Measurements from ENCODE around the gene LINC00237. TPM values are rescaled to one million over a fixed set of nuclear protein-coding genes. Genes with fewer than 3 reads are reported as not detected.

Gene LINC00237
- total RNA-seq, 1 experiment from 2014 or later = not detected

GRCh38 chr20:21087862-21088540, 18.2 kb downstream of the LINC00237 start:
- intact Hi-C loops (cut with micrococcal nuclease) = no loop called here
- CTCF ChIA-PET = interaction anchor here (0.7 to 0.9 kb wide), 3 partner anchors 8 to 417 kb away, joined by 3 to 4 read pairs (median 3); no protein-coding TSS in a partner anchor
- TF ChIP-seq CTCF (IDR thresholded peaks at IDR 0.05; ENCODE audit: unreplicated experiment) = no peak
- H3K4me3 Mint-ChIP-seq (ENCODE audit: unreplicated experiment) = no peak overlapping the region
- BruUV-seq (replicated peaks) = no TSS peak
- H3K27me3 Mint-ChIP-seq (ENCODE audit: insufficient read depth, unreplicated experiment) = no peaks in the 10 kb centered on the region
- POLR2A ChIA-PET = no interaction called here
- peaks cover 10% of the 10 kb centered on the region for H3K4me1 Mint-ChIP-seq (ENCODE audit: insufficient read depth, unreplicated experiment)
- no peak overlapping the region for H3K27ac Mint-ChIP-seq (ENCODE audit: low read depth, unreplicated experiment)
- H3K36me3 Mint-ChIP-seq (ENCODE audit: insufficient read depth, unreplicated experiment) = no peaks in the 10 kb centered on the region
- H3K9me3 Mint-ChIP-seq (ENCODE audit: unreplicated experiment) = no peaks in the 10 kb centered on the region
- DNase-seq (ENCODE audit: unreplicated experiment) = no peak

- no TSS peak for BruUV-seq (replicated peaks)
- DNase-seq (ENCODE audit: unreplicated experiment) = no peak
- H3K9me3 Mint-ChIP-seq (ENCODE audit: unreplicated experiment) = no peaks in the 10 kb centered on the region
- no peaks in the 10 kb centered on the region for H3K36me3 Mint-ChIP-seq (ENCODE audit: insufficient read depth, unreplicated experiment)
- H3K27me3 Mint-ChIP-seq (ENCODE audit: insufficient read depth, unreplicated experiment) = peaks cover 11% of the 10 kb centered on the region
- no peak overlapping the region for H3K4me3 Mint-ChIP-seq (ENCODE audit: unreplicated experiment)
- no peak overlapping the region for H3K27ac Mint-ChIP-seq (ENCODE audit: low read depth, unreplicated experiment)
- ChIA-PET CTCF (interaction anchor here (0.6 to 1.0 kb wide), 5 partner anchors 79 to 1488 kb away, joined by 3 read pairs; no protein-coding TSS in a partner anchor), POLR2A (interaction anchor here (1.5 kb wide), 1 partner anchor 11 kb away, joined by 6 read pairs; no protein-coding TSS in a partner anchor)
- intact Hi-C loops (cut with micrococcal nuclease) = no loop called here
- no peaks in the 10 kb centered on the region for H3K4me1 Mint-ChIP-seq (ENCODE audit: insufficient read depth, unreplicated experiment)
- no peak for TF ChIP-seq CTCF (IDR thresholded peaks at IDR 0.05; ENCODE audit: unreplicated experiment)
These were observed 22.3 kb downstream of the LINC00237 start for GRCh38 chr20:21083825-21084325.

- BruUV-seq (replicated peaks) = no TSS peak
- Mint-ChIP-seq H3K36me3 (ENCODE audit: insufficient read depth, unreplicated experiment) (no peaks in the 10 kb centered on the region), H3K9me3 (ENCODE audit: unreplicated experiment) (no peaks in the 10 kb centered on the region), H3K27me3 (ENCODE audit: insufficient read depth, unreplicated experiment) (peaks cover 11% of the 10 kb centered on the region), H3K4me3 (ENCODE audit: unreplicated experiment) (no peak overlapping the region), H3K4me1 (ENCODE audit: insufficient read depth, unreplicated experiment) (no peaks in the 10 kb centered on the region), H3K27ac (ENCODE audit: low read depth, unreplicated experiment) (no peak overlapping the region)
- POLR2A ChIA-PET = interaction anchor here (1.0 kb wide), 1 partner anchor 13 kb away, joined by 3 read pairs; no protein-coding TSS in a partner anchor
- DNase-seq (ENCODE audit: unreplicated experiment) = no peak
- no peak for TF ChIP-seq CTCF (IDR thresholded peaks at IDR 0.05; ENCODE audit: unreplicated experiment)
- intact Hi-C loops (cut with micrococcal nuclease) = no loop called here
- CTCF ChIA-PET = interaction anchor here (0.5 to 1.0 kb wide), 6 partner anchors 16 to 963 kb away, joined by 3 to 5 read pairs (median 4); no protein-coding TSS in a partner anchor
These were observed 23.6 kb downstream of the LINC00237 start for GRCh38 chr20:21082584-21082983.

- no peak overlapping the region for H3K27ac Mint-ChIP-seq (ENCODE audit: low read depth, unreplicated experiment)
- ChIA-PET POLR2A (interaction anchor here (0.6 kb wide), 1 partner anchor 19 kb away, joined by 3 read pairs; no protein-coding TSS in a partner anchor), CTCF (no interaction called here)
- no peak for DNase-seq (ENCODE audit: unreplicated experiment)
- H3K4me3 Mint-ChIP-seq (ENCODE audit: unreplicated experiment) = no peak overlapping the region
- H3K36me3 Mint-ChIP-seq (ENCODE audit: insufficient read depth, unreplicated experiment) = no peaks in the 10 kb centered on the region
- no peaks in the 10 kb centered on the region for H3K4me1 Mint-ChIP-seq (ENCODE audit: insufficient read depth, unreplicated experiment)
- BruUV-seq (replicated peaks) = no TSS peak
- intact Hi-C loops (cut with micrococcal nuclease) = no loop called here
- no peak for TF ChIP-seq CTCF (IDR thresholded peaks at IDR 0.05; ENCODE audit: unreplicated experiment)
- H3K27me3 Mint-ChIP-seq (ENCODE audit: insufficient read depth, unreplicated experiment) = peaks cover 11% of the 10 kb centered on the region
- no peaks in the 10 kb centered on the region for H3K9me3 Mint-ChIP-seq (ENCODE audit: unreplicated experiment)
These were observed 28.3 kb downstream of the LINC00237 start for GRCh38 chr20:21077809-21078345.
